Transverse colon (tissue), 4 donors: ENCODE results near the gene ANO9. TPM values are rescaled to one million over a fixed set of nuclear protein-coding genes. Genes with fewer than 3 reads are reported as not detected.

Experiments
- DNase-seq: peaks from one replicate; pipeline ENCODE4 v3.0.0-alpha.2; 2019
- H3K27ac ChIP-seq, 4 donors: fragments of 200-600 bp; sonication (generic); 2 replicates each; pipeline ENCODE4 v1.5.1; 2016 to 2018; ENCODE audit warnings: inconsistent platforms in 4 of 4
- H3K27me3 ChIP-seq: fragments of 200-600 bp; sonication (generic); 2 replicates; pipeline ENCODE4 v1.5.1; 2017; ENCODE audit warnings: inconsistent platforms
- H3K36me3 ChIP-seq, 4 donors: fragments of 200-600 bp; sonication (generic); 2 replicates each; pipeline ENCODE4 v1.5.1; 2017 to 2019; ENCODE audit warnings: inconsistent platforms in 4 of 4
- H3K4me1 ChIP-seq, 4 donors: fragments of 200-600 bp; sonication (generic); 2 replicates each; pipeline ENCODE4 v1.5.1; 2017 to 2020; ENCODE audit warnings: inconsistent platforms in 4 of 4
- H3K4me3 ChIP-seq, 4 donors: fragments of 200-600 bp; sonication (generic); 1 replicate in 1 of 4; 2 replicates in 3 of 4; pipeline versions ENCODE4 v1.5.1 to v1.6.1; 2017 to 2019; ENCODE audit warnings: inconsistent platforms in 4 of 4
- H3K9me3 ChIP-seq, 2 donors: fragments of 200-600 bp; sonication (generic); 2 replicates each; pipeline ENCODE4 v1.5.1; 2017 to 2019; ENCODE audit warnings: inconsistent platforms in 2 of 2
- CTCF ChIP-seq, 5 experiments: fragments of 200-600 bp in 3 of 5; fragments of 450-650 bp in 2 of 5; sonication (generic) in 3 of 5; IDR thresholded peaks; 1 replicate in 2 of 5; 2 replicates in 3 of 5; pipeline ENCODE4 v1.5.1; 2016 to 2017; ENCODE audit warnings: antibody characterized with exemption in 5 of 5, inconsistent platforms in 3 of 5, mild to moderate bottlenecking in 2 of 5, moderate library complexity in 1 of 5
- EP300 ChIP-seq: sonication (generic); formaldehyde crosslinking; IDR thresholded peaks from one replicate; pipeline ENCODE4 v1.6.1; 2017; ENCODE audit warnings: antibody characterized with exemption, low read depth
- POLR2A ChIP-seq: fragments of 450-650 bp; IDR thresholded peaks from one replicate; pipeline ENCODE4 v1.6.1; 2016; ENCODE audit warnings: antibody characterized with exemption, mild to moderate bottlenecking, moderate library complexity
- POLR2AphosphoS5 ChIP-seq, 3 donors: sonication (generic); formaldehyde crosslinking; IDR thresholded peaks; one replicate each; pipeline ENCODE4 v1.6.1; 2016; ENCODE audit warnings: antibody characterized with exemption in 3 of 3
- WGBS, 2 donors: methylation state at CpG; one replicate each; pipeline ENCODE4 v1.1.5; 2018; ENCODE audit warnings: low coverage in 1 of 2; 5-methylcytosine and 5-hydroxymethylcytosine counted together
- in situ Hi-C, 4 donors: fragments of 200-750 bp; cut with MboI; loops; one replicate each; pipeline versions ENCODE4 v1.15.0 to v1.15.1; 2017; ENCODE audit warnings: low sequenced_read_pairs in 3 of 4, low pct_ligation_motif_present in 1 of 4, low pct_unique_long_range_greater_than_20kb in 1 of 4
- intact Hi-C: fragments of 100-400 bp; cut with DNase I; formaldehyde crosslinking; loops from one replicate; pipeline ENCODE4 v1.15.1; 2023; ENCODE audit warnings: low total_unique reads
- total RNA-seq, 4 donors: library from RNA; depleted of rRNA; stranded (reverse); fragments of >200 nt; gene quantifications; one replicate each; pipeline ENCODE4 v1.1.0, GENCODE V29; 2016

Gene ANO9
- total RNA-seq, 4 donors from 2014 or later: 117 to 490 (median 296) TPM

DNA sequence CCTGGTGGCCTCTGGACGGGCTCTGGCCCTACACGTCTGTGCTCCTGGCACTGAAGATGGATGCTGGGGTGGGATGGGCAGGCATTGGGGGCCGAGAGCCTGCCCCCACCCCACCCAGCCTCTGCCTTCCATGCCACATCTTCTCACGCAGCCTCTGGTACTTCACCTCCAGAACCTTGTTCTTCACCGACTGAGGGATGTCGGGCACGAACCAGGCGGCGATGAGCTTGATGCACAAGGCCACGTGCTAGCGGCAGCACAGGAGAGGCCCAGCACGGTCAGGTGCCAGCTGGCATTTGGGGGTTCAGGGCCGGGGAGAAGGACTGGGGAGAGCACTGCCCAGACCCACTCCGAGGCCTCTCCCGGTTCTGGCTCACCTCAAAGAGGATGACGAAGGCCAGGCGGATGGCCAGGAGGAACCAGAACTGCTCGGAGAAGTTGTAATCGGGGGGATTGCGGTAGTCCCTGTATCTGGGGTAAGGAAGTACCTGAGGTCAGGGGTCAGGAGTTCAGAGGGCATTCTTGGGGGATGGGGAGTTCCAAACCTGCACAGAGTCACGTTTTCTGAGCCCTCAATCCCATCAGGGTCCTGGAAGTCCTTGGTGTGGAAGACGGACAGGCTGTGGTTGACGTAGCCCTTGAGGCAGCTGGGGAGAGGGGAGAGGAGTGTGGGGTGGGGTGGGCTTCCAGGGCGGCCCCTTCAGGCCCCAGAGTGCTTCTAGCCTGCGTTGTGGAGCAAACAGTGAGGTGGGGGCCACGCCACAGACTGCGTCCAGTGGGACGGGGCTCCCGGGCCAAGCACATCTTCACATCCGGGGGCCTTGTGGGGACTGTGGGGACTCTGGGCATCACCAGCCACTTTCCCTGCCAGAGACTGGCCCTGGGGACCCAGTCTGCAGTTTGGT lies 23.2 kb downstream of the ANO9 start:
- peaks cover 18% of the 10 kb centered on the region for H3K27me3 ChIP-seq
- peak; percentile 7 for DNase-seq
- no peak overlapping the region for H3K4me3 ChIP-seq
- in situ Hi-C loops: no loop called here
- peaks cover 5 to 35% (median 21%) of the 10 kb centered on the region in 4 donors for H3K4me1 ChIP-seq
- TF ChIP-seq POLR2A (no peak), EP300 (no peak), CTCF (IDR thresholded peaks at IDR 0.05) (no peak), POLR2AphosphoS5 (IDR thresholded peaks at IDR 0.05) (no peak)
- no peaks in the 10 kb centered on the region for H3K36me3 ChIP-seq
- H3K27ac ChIP-seq: no peak overlapping the region
- intact Hi-C loops: no loop called here
- WGBS, 2 donors: 90% methylated on average over 2 to 30 of the region's 30 CpGs
- no peaks in the 10 kb centered on the region for H3K9me3 ChIP-seq

DNA sequence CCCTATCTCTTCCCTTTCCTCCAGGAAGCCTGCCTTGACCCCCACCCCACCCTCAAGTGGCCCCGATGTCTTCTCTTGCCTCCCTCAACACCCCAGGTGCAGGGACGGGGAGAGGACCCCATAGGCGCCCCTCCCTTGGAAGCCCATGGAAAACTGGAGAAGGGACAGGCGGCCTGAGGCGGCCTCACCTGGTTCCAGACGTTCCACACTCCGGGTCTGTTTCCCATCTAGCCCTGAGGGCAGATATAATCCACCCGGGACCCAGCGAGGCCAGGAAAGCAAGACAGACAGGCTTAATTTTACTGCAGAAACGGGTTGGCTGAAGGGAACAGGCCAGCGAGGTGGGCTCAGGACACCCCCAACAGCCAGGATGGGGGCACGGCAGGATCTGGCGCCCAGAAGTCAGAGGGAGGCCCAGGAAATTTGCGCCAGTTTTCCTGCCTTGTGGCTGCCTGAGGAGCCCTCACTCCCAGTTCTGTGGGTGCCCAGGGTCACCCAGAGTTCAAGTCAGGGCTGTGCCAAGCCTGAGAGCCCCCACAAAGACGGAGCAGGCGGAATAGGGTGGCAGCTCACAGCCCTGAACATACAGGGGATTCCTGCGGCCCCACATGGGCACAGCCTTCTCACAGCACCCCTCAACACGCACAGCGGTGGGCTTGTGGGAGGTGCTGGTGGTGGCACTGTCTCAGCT lies 24.0 kb downstream of the ANO9 start:
- Histone ChIP-seq H3K36me3 (no peaks in the 10 kb centered on the region), H3K27ac (peak overlapping the region; percentile 88 to 93 (median 90)), H3K4me1 (peaks cover 5 to 35% (median 21%) of the 10 kb centered on the region in 4 donors), H3K27me3 (peaks cover 15% of the 10 kb centered on the region), H3K4me3 (peak overlapping the region in 3 of 4 donors; percentile 54 to 68 (median 66)), H3K9me3 (no peaks in the 10 kb centered on the region)
- in situ Hi-C loops (no loop called here), intact Hi-C loops (no loop called here)
- WGBS, 2 donors: 0 to 55% methylated on average over 2 to 19 of the region's 19 CpGs
- TF ChIP-seq POLR2AphosphoS5 (IDR thresholded peaks at IDR 0.05) (no peak), POLR2A (no peak), EP300 (no peak), CTCF (IDR thresholded peaks at IDR 0.05) (no peak)
- DNase-seq: peak; percentile 8

GRCh38 chr11:416757-417621 lies 24.8 kb downstream of the ANO9 start:
- Histone ChIP-seq H3K9me3 (no peaks in the 10 kb centered on the region), H3K36me3 (no peaks in the 10 kb centered on the region), H3K27me3 (peaks cover 15% of the 10 kb centered on the region), H3K27ac (peak overlapping the region; percentile 88 to 93 (median 90)), H3K4me3 (peak overlapping the region; percentile 48 to 68 (median 60)), H3K4me1 (peaks cover 5 to 35% (median 21%) of the 10 kb centered on the region in 4 donors)
- TF ChIP-seq CTCF (IDR thresholded peaks at IDR 0.05): no peak
- TF ChIP-seq POLR2A: peak; percentile 51
- TF ChIP-seq POLR2AphosphoS5 (IDR thresholded peaks at IDR 0.05): peak in 2 of 3 donors; percentile 40 to 58
- no peak for TF ChIP-seq EP300
- DNase-seq: peak; percentile 80
- in situ Hi-C loops (no loop called here), intact Hi-C loops (no loop called here)
- WGBS, 2 donors: 2% methylated on average over 53 of the region's 97 CpGs; no CpG with 5 or more reads in 1 of the 2 donors
